Bronchial epithelial cell (primary cell): ENCODE data around the gene PTS. TPM values are rescaled to one million over a fixed set of nuclear protein-coding genes. Genes with fewer than 3 reads are reported as not detected.
A peak's percentile ranks its signal among the peaks of the same experiment; 100 is the strongest.

ENCODE experiments used
- DNase-seq: peaks from one replicate; pipeline ENCODE4 v3.0.0-alpha.2; 2010; ENCODE audit warnings: low read depth
- FAIRE-seq: peaks from 2 replicates; lab custom pipeline; 2011; peaks lifted over from hg19 to GRCh38; lab: Jason Lieb, UNC
- H3K27me3 ChIP-seq: 2 replicates; pipeline ENCODE4 v1.5.1; 2011; ENCODE audit warnings: low read length; ENCODE audit not compliant: control insufficient read depth, insufficient read depth
- H3K36me3 ChIP-seq: 2 replicates; pipeline ENCODE4 v1.5.1; 2011; ENCODE audit warnings: low read length; ENCODE audit not compliant: control insufficient read depth, insufficient read depth
- H3K4me3 ChIP-seq: 2 replicates; pipeline ENCODE4 v1.5.1; 2011; ENCODE audit warnings: mild to moderate bottlenecking, low read depth, low read length, control low read depth
- total RNA-seq: library from RNA; depleted of rRNA; stranded (reverse); fragments of >200 nt; gene quantifications from 2 replicates; pipeline ENCODE4 v1.2.1, GENCODE V29; 2014
- TF ChIP-seq, protein P1 (sequence below): IDR thresholded peaks from 2 replicates; pipeline ENCODE4 v1.5.1; 2011; ENCODE audit warnings: mild to moderate bottlenecking, moderate library complexity, low read length, control low read depth, inconsistent platforms; ENCODE audit not compliant: insufficient read depth, severe bottlenecking

The PTS gene
- total RNA-seq, 1 donor from 2014 or later: 68.4 TPM

DNA sequence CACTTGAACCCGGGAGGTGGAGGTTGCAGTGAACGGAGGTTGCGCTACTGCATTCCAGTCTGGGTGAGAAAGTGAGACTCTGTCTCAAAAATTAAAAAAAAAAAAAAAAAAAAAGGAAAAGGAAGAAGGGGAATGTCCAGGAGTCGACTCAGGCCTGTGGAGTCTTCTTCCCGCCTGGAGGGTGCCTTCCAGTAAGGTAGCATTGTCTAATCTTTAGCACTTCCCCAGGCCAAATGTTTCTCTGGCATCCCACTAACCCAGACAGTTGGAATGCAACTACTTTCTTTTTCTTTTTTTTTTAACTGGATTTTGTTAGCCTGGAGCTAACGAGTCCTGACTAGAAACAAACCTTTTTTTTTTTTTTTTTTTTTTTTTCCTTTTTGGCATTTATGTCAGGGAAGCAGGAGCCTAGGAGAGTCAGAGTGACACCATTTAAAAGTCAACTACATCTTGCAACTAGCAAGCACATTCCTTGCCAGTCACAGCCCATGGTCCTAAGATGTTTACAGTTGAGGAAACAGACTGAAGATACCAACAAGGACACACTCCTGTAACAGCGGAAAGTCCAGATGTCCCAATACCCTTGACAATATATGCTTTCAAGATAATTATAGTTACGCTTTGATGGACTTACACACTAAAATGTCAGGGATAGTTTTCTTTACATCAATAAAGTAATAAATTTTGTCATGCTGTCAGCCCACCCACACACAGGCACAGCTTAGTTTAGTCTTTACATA is 23.8 kb downstream of the PTS start:
- TF ChIP-seq, protein P1, sequence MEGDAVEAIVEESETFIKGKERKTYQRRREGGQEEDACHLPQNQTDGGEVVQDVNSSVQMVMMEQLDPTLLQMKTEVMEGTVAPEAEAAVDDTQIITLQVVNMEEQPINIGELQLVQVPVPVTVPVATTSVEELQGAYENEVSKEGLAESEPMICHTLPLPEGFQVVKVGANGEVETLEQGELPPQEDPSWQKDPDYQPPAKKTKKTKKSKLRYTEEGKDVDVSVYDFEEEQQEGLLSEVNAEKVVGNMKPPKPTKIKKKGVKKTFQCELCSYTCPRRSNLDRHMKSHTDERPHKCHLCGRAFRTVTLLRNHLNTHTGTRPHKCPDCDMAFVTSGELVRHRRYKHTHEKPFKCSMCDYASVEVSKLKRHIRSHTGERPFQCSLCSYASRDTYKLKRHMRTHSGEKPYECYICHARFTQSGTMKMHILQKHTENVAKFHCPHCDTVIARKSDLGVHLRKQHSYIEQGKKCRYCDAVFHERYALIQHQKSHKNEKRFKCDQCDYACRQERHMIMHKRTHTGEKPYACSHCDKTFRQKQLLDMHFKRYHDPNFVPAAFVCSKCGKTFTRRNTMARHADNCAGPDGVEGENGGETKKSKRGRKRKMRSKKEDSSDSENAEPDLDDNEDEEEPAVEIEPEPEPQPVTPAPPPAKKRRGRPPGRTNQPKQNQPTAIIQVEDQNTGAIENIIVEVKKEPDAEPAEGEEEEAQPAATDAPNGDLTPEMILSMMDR: no peak
- no peaks in the 10 kb centered on the region for H3K36me3 ChIP-seq
- DNase-seq: no peak
- FAIRE-seq: no peak
- H3K27me3 ChIP-seq: no peaks in the 10 kb centered on the region
- H3K4me3 ChIP-seq: no peak overlapping the region

DNA sequence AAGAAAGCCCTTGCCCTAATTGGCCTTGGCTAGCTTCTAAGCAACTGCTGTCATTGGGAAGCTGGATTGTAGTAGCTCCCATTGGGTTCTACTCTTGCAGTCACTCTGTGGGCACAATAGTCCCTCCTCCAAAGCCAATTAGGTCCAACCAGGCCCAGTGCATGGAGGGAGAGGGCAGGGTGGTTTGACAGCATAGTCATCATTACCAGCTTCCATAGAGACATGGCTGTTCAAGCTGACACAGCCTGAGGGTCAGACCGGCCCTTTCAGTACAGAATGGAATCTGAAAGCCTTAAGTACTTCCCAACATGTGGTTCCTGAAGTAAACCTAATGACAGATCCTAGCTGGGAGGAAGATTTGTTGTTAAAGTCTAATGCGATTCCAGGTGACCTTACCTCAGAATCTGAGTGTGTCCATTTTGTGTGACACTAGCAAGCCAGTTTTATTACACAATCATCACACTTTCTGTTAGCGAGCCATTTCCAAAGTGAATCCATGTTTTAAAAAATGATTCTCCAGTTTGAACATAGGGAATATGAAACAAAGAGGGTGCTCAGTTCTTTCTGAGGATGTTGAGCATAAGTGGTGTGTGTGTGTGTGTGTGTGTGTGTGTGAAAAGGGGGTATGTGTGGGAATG is 27.5 kb downstream of the PTS start:
- TF ChIP-seq, protein P1: no peak
- no peaks in the 10 kb centered on the region for H3K27me3 ChIP-seq
- no peaks in the 10 kb centered on the region for H3K36me3 ChIP-seq
- no peak for FAIRE-seq
- H3K4me3 ChIP-seq: no peak overlapping the region
- no peak for DNase-seq

DNA sequence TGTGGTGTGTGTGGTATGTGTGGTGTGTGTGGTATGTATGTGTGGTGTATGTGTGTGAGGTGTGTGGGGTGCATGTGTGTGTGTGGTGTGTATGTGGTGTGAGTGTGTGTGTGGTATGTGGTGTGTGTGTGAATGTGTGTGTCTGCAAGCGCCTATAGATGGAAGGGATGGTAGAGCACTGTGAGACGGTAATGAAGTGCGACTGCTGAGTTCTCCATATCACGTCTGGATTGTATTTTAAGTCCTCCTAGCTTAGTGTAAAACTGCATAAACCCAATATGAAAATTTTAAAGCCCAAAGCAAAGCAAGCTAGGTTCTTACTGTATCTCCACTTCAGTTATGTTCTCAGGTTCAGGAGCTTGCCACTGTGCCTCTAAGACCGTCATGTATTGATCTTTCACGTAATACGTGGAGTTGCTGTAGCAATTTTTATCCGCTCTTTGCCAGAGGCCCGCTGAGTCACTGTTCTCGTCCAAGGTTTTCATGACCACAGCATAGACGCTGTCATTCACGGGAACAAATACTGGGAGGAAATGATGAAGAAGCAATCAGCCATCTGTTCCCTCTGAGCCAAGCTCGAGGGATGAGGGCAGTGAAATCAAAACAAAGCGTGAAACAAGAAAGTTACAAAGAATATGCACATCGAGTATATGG is 29.0 kb downstream of the PTS start:
- TF ChIP-seq, protein P1: no peak
- FAIRE-seq (peak; percentile 100), DNase-seq (peak; percentile 49)
- Histone ChIP-seq H3K36me3 (no peaks in the 10 kb centered on the region), H3K4me3 (no peak overlapping the region), H3K27me3 (no peaks in the 10 kb centered on the region)

DNA sequence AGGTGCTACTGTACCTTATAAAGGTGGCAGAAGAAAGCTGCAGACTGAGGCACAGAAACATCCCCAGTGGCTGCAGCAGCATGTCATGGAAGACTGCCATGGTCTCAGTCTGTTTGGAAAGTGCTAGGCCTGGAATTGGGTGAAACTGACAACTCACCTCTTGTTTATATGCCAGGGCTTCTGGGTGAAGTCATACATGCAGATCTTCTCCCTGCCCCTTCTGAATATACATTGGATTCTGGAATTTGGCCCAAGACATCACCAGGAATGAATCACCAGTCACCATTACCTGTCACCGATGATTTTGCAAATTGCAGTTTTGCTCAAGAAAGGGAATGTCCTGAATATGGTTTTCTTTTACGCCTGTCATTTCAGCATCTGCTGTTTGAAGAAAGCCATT is 34.3 kb downstream of the PTS start, which contains the start of gene PLET1:
PLET1 (minus strand) TSS at position 371 of the 400 bp plus-strand sequence; CDS start at position 100, 271 bp downstream.
- FAIRE-seq (peak; percentile 28), DNase-seq (peak; percentile 43)
- no peaks in the 10 kb centered on the region for H3K36me3 ChIP-seq
- TF ChIP-seq, protein P1: no peak
- no peaks in the 10 kb centered on the region for H3K27me3 ChIP-seq
- no peak within 1 kb of the TSS for H3K4me3 ChIP-seq

DNA sequence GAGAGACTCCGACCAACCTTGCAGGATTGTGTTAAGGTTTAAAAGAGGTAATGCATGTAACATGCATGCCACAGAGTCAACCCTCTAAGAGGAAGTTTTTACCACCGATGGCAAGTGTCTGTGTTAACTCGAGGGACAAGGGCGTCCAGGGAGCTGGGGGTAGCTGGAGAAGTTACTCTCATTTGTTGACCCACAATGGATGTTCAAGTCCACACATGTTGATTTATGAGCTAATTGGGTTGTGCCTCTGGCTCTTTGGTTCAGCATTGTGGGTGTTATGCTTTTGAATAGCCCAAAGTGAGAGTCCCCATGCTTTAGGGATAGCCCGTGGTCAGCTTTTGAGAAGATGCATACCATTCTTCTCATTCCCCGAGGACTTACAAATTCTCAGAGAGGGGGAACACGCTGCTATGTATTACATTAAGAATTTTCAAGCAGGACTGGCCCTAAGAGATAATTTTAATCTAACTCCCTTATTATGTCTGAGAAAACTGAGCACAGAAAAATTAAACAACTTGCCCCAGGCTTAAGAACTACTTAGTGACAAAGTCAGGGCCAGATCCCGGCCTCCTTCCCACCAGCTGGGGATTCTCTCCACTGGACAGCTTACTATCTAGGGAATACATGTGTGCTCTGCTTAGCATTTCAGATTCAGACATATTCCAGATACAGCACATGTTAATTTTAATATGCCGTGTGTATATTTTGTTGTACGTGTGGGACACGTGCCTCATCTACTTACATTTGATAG is 39.6 kb downstream of the PTS start:
- no peaks in the 10 kb centered on the region for H3K27me3 ChIP-seq
- no peak overlapping the region for H3K4me3 ChIP-seq
- peak; percentile 58 for FAIRE-seq
- TF ChIP-seq, protein P1: no peak
- no peaks in the 10 kb centered on the region for H3K36me3 ChIP-seq
- DNase-seq: peak; percentile 21
